Forelimb muscle (tissue), 1 donor: ENCODE results near the gene C2orf49. TPM values are rescaled to one million over a fixed set of nuclear protein-coding genes. Genes with fewer than 3 reads are reported as not detected.

Experiments used
- polyA plus RNA-seq: library from polyadenylated mRNA; unstranded; fragments of 120-200 nt; gene quantifications from one replicate; pipeline ENCODE4 v1.2.1, GENCODE V29; 2013; ENCODE audit not compliant: insufficient read length

The C2orf49 gene
- polyA plus RNA-seq, 1 donor = 16.6 TPM

Other genes with a start within 250 kb of the C2orf49 start
- not detected for gene GPR45, start 95.8 kb upstream of the C2orf49 start, polyA plus RNA-seq
- 8.2 TPM for gene TGFBRAP1, start 7.8 kb upstream of the C2orf49 start, polyA plus RNA-seq
- 66.8 TPM for gene FHL2, start 61.5 kb downstream of the C2orf49 start, polyA plus RNA-seq